H9 (cell line): ENCODE data around the gene SNAI1. TPM values are rescaled to one million over a fixed set of nuclear protein-coding genes. Genes with fewer than 3 reads are reported as not detected.

Source experiments
- DNase-seq: peaks from one replicate; pipeline ENCODE4 v3.0.0-alpha.2; 2017
- H2AFZ ChIP-seq: one replicate; pipeline ENCODE4 v1.6.1; 2013; ENCODE audit warnings: mild to moderate bottlenecking, low read length, control low read depth, moderate library complexity
- H2AK5ac ChIP-seq: 2 replicates; pipeline ENCODE4 v1.6.1; 2013; ENCODE audit warnings: low read length, control low read depth, mixed read lengths; ENCODE audit not compliant: insufficient read length
- H2BK120ac ChIP-seq: one replicate; pipeline ENCODE4 v1.6.1; 2013; ENCODE audit warnings: low read depth, mild to moderate bottlenecking, low read length, control low read depth, inconsistent platforms; ENCODE audit not compliant: poor library complexity, severe bottlenecking
- H2BK12ac ChIP-seq: 2 replicates; pipeline ENCODE4 v1.6.1; 2013; ENCODE audit warnings: low read length, control low read depth, mixed read lengths, low read depth; ENCODE audit not compliant: insufficient read length
- H2BK15ac ChIP-seq: 2 replicates; pipeline ENCODE4 v1.6.1; 2013; ENCODE audit warnings: low read depth, low read length, control low read depth
- H2BK20ac ChIP-seq: one replicate; pipeline ENCODE4 v1.6.1; 2013; ENCODE audit warnings: low read depth, mild to moderate bottlenecking, low read length, control low read depth, inconsistent platforms; ENCODE audit not compliant: poor library complexity, severe bottlenecking
- H2BK5ac ChIP-seq: 2 replicates; pipeline ENCODE4 v1.6.1; 2013; ENCODE audit warnings: low read length, control low read depth, mixed read lengths; ENCODE audit not compliant: insufficient read length
- H3K14ac ChIP-seq: 2 replicates; pipeline ENCODE4 v1.6.1; 2013; ENCODE audit warnings: low read length, control low read depth; ENCODE audit not compliant: insufficient read depth
- H3K18ac ChIP-seq: 2 replicates; pipeline ENCODE4 v1.6.1; 2013; ENCODE audit warnings: low read depth, mild to moderate bottlenecking, mixed read lengths, low read length, control low read depth; ENCODE audit not compliant: insufficient read length
- H3K23ac ChIP-seq: 2 replicates; pipeline ENCODE4 v1.6.1; 2013; ENCODE audit warnings: low read length, control low read depth, mixed read lengths, low read depth; ENCODE audit not compliant: insufficient read length
- H3K23me2 ChIP-seq: 2 replicates; pipeline ENCODE4 v1.6.1; 2013; ENCODE audit warnings: low read depth, mild to moderate bottlenecking, mixed read lengths, low read length, control low read depth; ENCODE audit not compliant: insufficient read length, poor library complexity, severe bottlenecking
- H3K27ac ChIP-seq: 2 replicates; pipeline ENCODE4 v1.5.1; 2013; ENCODE audit warnings: low read length, control low read depth, mixed read lengths, low read depth; ENCODE audit not compliant: insufficient read length
- H3K27me3 ChIP-seq: 2 replicates; pipeline ENCODE4 v1.6.1; 2013; ENCODE audit warnings: low read length, control low read depth, inconsistent platforms; ENCODE audit not compliant: insufficient read depth
- H3K4ac ChIP-seq: 2 replicates; pipeline ENCODE4 v1.6.1; 2013; ENCODE audit warnings: low read depth, mild to moderate bottlenecking, control low read depth, inconsistent platforms, low read length, moderate library complexity
- H3K4me1 ChIP-seq: 2 replicates; pipeline ENCODE4 v1.6.1; 2013; ENCODE audit warnings: low read length, control low read depth, inconsistent platforms; ENCODE audit not compliant: insufficient read depth
- H3K4me2 ChIP-seq: 2 replicates; pipeline ENCODE4 v1.6.1; 2013; ENCODE audit warnings: low read length, control low read depth, mixed read lengths; ENCODE audit not compliant: insufficient read length, insufficient read depth
- H3K56ac ChIP-seq: 2 replicates; pipeline ENCODE4 v1.6.1; 2013; ENCODE audit warnings: low read depth, mild to moderate bottlenecking, mixed read lengths, low read length, control low read depth; ENCODE audit not compliant: insufficient read length
- H3K79me1 ChIP-seq: 2 replicates; pipeline ENCODE4 v1.6.1; 2013; ENCODE audit warnings: low read depth, mild to moderate bottlenecking, moderate library complexity, low read length, control low read depth, inconsistent platforms; ENCODE audit not compliant: insufficient read depth, poor library complexity, severe bottlenecking
- H3K79me2 ChIP-seq: 2 replicates; pipeline ENCODE4 v1.6.1; 2013; ENCODE audit warnings: low read length, control low read depth, inconsistent platforms; ENCODE audit not compliant: insufficient read depth
- H3K9ac ChIP-seq: 2 replicates; pipeline ENCODE4 v1.6.1; 2013; ENCODE audit warnings: low read length, control low read depth, mixed read lengths; ENCODE audit not compliant: insufficient read length; ENCODE audit errors: extremely low read depth
- H3K9me3 ChIP-seq: one replicate; pipeline ENCODE4 v1.6.1; 2013; ENCODE audit warnings: low read depth, low read length, inconsistent platforms; ENCODE audit not compliant: control insufficient read depth
- H3T11ph ChIP-seq: one replicate; pipeline ENCODE4 v1.6.1; 2013; ENCODE audit warnings: mild to moderate bottlenecking, low read length, control low read depth, inconsistent platforms
- H4K20me1 ChIP-seq: one replicate; pipeline ENCODE4 v1.6.1; 2013; ENCODE audit not compliant: control insufficient read depth, insufficient read length, insufficient read depth
- H4K5ac ChIP-seq: 2 replicates; pipeline ENCODE4 v1.6.1; 2013; ENCODE audit warnings: low read depth, mild to moderate bottlenecking, mixed read lengths, low read length, control low read depth; ENCODE audit not compliant: insufficient read length
- H4K8ac ChIP-seq: replicated peaks from 2 replicates; pipeline ENCODE4 v1.6.1; 2013; ENCODE audit warnings: low read length, control low read depth, mixed read lengths, low read depth; ENCODE audit not compliant: insufficient read length
- H4K91ac ChIP-seq: 2 replicates; pipeline ENCODE4 v1.6.1; 2013; ENCODE audit warnings: low read depth, mild to moderate bottlenecking, moderate library complexity, mixed read lengths, low read length, control low read depth; ENCODE audit not compliant: insufficient read length
- H3K27ac Mint-ChIP-seq, 3 experiments: 2 replicates in 2 of 3; 3 replicates in 1 of 3; pipeline ENCODE4 v1.8.0; 2020 to 2021; ENCODE audit warnings: mixed read lengths in 3 of 3, mild to moderate bottlenecking in 1 of 3, moderate library complexity in 1 of 3
- H3K27me3 Mint-ChIP-seq: 2 replicates; pipeline ENCODE4 v1.8.0; 2021; ENCODE audit warnings: low read depth, mild to moderate bottlenecking, moderate library complexity, mixed read lengths
- H3K36me3 Mint-ChIP-seq, 3 experiments: 2 replicates in 2 of 3; 3 replicates in 1 of 3; pipeline ENCODE4 v1.8.0; 2020 to 2021; ENCODE audit warnings: low read depth in 3 of 3, mixed read lengths in 3 of 3; ENCODE audit not compliant: insufficient read depth in 1 of 3
- H3K4me1 Mint-ChIP-seq, 2 experiments: 2 replicates each; pipeline ENCODE4 v1.8.0; 2020; ENCODE audit warnings: mixed read lengths in 2 of 2
- H3K4me3 Mint-ChIP-seq, 2 experiments: 2 replicates in 1 of 2; 3 replicates in 1 of 2; pipeline ENCODE4 v1.8.0; 2020 to 2021; ENCODE audit warnings: mild to moderate bottlenecking in 2 of 2, mixed read lengths in 2 of 2, moderate library complexity in 1 of 2
- H3K9me3 Mint-ChIP-seq, 2 experiments: 2 replicates in 1 of 2; 3 replicates in 1 of 2; pipeline ENCODE4 v1.8.0; 2020; ENCODE audit warnings: mild to moderate bottlenecking in 2 of 2, mixed read lengths in 2 of 2, moderate library complexity in 1 of 2
- WGBS: extraction: QIAGEN DNeasy Blood & Tissue Kit; methylation state at CpG from one replicate; pipeline ENCODE4 v1.1.7; 2013; ENCODE audit warnings: missing lambda C conversion rate, low lambda C conversion rate, mixed read lengths; ENCODE audit not compliant: insufficient read length; ENCODE audit errors: extremely low coverage; 5-methylcytosine and 5-hydroxymethylcytosine counted together
- total RNA-seq: library from RNA; stranded (reverse); gene quantifications from 2 replicates; pipeline ENCODE4 v1.2.1, GENCODE V29; 2021
- TF ChIP-seq, protein P1 (sequence below): fragments of 200-600 bp; sonication (generic); conservative IDR thresholded peaks from 3 replicates; pipeline ENCODE4 v1.8.0; 2021; ENCODE audit warnings: antibody characterized with exemption, mild to moderate bottlenecking

Gene SNAI1
- total RNA-seq, 1 experiment from 2014 or later: 7.0 TPM

DNA sequence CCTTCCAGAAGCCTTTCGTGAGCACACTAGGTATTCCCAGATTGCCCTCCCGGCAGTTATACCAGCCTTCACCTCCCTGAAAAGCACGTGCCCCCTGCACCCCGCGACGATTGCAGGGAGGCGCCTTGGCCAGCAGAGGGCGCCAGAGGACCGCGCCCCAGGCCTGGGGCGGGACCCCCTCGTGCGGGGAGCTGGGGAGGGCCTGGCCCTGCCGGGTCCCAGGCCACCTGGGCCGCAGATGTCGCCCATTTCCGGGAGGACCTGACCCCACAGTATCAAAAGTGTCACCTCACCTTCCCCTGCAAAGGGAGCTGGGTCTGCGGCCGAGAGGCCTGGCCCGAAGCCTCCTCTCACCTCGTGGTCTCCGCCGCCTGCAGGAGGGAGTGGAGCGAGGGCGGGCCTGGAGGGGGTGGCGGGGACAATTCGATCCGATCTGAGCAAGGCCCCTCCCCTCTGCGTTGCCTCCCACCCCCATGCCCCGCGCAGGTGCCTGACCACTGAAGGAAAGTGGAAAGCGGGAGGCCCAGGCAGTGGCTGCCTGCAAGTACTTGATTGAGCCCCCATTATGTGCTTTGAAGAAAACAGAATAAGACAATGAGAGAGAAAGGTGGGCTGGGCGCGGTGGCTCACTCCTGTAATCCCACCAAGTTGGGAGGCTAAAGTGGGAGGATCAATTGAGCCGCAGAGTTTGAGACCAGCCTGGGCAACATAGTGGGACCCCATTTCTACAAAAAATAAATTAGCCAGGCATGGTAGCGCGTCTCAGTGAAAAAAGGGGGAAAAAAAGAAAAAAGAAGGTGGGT lies 3.5 kb upstream of the SNAI1 start:
- Histone ChIP-seq H2BK5ac (no peak overlapping the region), H3K56ac (no peak overlapping the region), H3K27me3 (peaks cover 2% of the 10 kb centered on the region; the same call in 1 of the 2 replicates), H2AK5ac (no peak overlapping the region), H3K14ac (peak overlapping the region; percentile 77; the same call in 1 of the 2 replicates), H3K27ac (no peak overlapping the region), H3K79me2 (no peaks in the 10 kb centered on the region), H4K20me1 (no peaks in the 10 kb centered on the region), H3T11ph (no peak overlapping the region), H3K23ac (no peak overlapping the region), H3K4ac (no peak overlapping the region), H3K23me2 (peaks cover 15% of the 10 kb centered on the region), H2BK12ac (no peak overlapping the region), H2BK15ac (no peak overlapping the region), H2BK20ac (no peak overlapping the region), H4K91ac (no peak overlapping the region), H4K8ac (no peak overlapping the region), H2AFZ (no peak overlapping the region), H3K4me1 (peaks cover 4% of the 10 kb centered on the region), H4K5ac (no peak overlapping the region), H3K79me1 (no peaks in the 10 kb centered on the region), H3K9ac (no peak overlapping the region), H3K18ac (no peak overlapping the region), H3K4me2 (peak overlapping the region; percentile 0), H2BK120ac (no peak overlapping the region), H3K9me3 (no peaks in the 10 kb centered on the region)
- Mint-ChIP-seq H3K9me3 (peaks cover 0 to 2% of the 10 kb centered on the region in 2 experiments; a peak in 1 of 5 replicates), H3K4me3 (peak overlapping the region; percentile 52 to 69; a peak in 4 of 5 replicates), H3K27me3 (peaks cover 39% of the 10 kb centered on the region), H3K27ac (no peak overlapping the region), H3K36me3 (peaks cover 0 to 7% (median 2%) of the 10 kb centered on the region in 3 experiments; a peak in 4 of 7 replicates), H3K4me1 (peaks cover 45 to 55% of the 10 kb centered on the region in 2 experiments)
- peak; percentile 86 for DNase-seq
- TF ChIP-seq, protein P1, sequence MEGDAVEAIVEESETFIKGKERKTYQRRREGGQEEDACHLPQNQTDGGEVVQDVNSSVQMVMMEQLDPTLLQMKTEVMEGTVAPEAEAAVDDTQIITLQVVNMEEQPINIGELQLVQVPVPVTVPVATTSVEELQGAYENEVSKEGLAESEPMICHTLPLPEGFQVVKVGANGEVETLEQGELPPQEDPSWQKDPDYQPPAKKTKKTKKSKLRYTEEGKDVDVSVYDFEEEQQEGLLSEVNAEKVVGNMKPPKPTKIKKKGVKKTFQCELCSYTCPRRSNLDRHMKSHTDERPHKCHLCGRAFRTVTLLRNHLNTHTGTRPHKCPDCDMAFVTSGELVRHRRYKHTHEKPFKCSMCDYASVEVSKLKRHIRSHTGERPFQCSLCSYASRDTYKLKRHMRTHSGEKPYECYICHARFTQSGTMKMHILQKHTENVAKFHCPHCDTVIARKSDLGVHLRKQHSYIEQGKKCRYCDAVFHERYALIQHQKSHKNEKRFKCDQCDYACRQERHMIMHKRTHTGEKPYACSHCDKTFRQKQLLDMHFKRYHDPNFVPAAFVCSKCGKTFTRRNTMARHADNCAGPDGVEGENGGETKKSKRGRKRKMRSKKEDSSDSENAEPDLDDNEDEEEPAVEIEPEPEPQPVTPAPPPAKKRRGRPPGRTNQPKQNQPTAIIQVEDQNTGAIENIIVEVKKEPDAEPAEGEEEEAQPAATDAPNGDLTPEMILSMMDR: peak; percentile 100
- WGBS: no CpG with 5 or more reads among the region's 37 CpGs
